Measurements from ENCODE around the gene CFAP47.

DNA sequence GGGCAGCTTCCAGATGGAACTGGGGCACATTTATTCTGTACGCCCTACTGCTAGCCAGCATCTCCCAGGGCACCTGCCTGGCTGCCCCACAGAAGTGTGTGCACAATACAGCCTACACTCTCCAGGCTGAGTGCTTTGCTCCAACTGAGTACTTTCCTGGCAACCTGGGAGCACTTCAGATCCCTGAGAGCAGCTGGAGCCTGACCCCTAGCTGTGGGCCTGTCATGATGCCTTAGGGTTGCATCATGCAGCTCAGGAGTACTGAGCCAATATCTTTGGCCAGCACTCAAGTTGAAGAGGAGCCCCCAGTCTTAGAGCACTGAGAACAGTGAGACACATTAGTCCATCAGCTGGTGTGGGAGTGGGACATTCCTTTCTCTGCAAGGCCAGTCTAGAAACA lies 321.9 kb downstream of the CFAP47 start:
- TF ChIP-seq, protein P1, sequence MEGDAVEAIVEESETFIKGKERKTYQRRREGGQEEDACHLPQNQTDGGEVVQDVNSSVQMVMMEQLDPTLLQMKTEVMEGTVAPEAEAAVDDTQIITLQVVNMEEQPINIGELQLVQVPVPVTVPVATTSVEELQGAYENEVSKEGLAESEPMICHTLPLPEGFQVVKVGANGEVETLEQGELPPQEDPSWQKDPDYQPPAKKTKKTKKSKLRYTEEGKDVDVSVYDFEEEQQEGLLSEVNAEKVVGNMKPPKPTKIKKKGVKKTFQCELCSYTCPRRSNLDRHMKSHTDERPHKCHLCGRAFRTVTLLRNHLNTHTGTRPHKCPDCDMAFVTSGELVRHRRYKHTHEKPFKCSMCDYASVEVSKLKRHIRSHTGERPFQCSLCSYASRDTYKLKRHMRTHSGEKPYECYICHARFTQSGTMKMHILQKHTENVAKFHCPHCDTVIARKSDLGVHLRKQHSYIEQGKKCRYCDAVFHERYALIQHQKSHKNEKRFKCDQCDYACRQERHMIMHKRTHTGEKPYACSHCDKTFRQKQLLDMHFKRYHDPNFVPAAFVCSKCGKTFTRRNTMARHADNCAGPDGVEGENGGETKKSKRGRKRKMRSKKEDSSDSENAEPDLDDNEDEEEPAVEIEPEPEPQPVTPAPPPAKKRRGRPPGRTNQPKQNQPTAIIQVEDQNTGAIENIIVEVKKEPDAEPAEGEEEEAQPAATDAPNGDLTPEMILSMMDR (IDR thresholded peaks at IDR 0.05; ENCODE audit: extremely low read depth in 1 of 2, insufficient read depth in 1 of 2, low read depth in 1 of 2, low read length in 2 of 2), result no peak
- TF ChIP-seq POLR2A (IDR thresholded peaks at IDR 0.05; ENCODE audit: low read depth, low read length), result no peak
